SU-DHL-6 (cell line): Measurements from ENCODE around the gene PLK2.

Experiments used
- H2AFZ ChIP-seq: fragments of 200-600 bp; sonication (generic); 2 replicates; pipeline ENCODE4 v1.6.1; 2014; ENCODE audit warnings: low read depth, mild to moderate bottlenecking, moderate library complexity, mixed read lengths, antibody characterized with exemption, low read length; ENCODE audit not compliant: severe bottlenecking
- H3F3A ChIP-seq: fragments of 200-600 bp; shearing (Covaris generic); 2 replicates; pipeline ENCODE4 v1.6.0; 2016; ENCODE audit warnings: antibody characterized with exemption, mild to moderate bottlenecking; ENCODE audit not compliant: insufficient read depth
- H3K27ac ChIP-seq: fragments of 200-600 bp; sonication (generic); 2 replicates; pipeline ENCODE4 v1.5.1; 2016; ENCODE audit warnings: low read depth, mild to moderate bottlenecking, low read length, moderate library complexity, mixed read lengths
- H3K27me3 ChIP-seq: fragments of 200-600 bp; sonication (generic), shearing (Covaris generic); 2 replicates; pipeline ENCODE4 v1.6.0; 2014; ENCODE audit warnings: mild to moderate bottlenecking, low read length
- H3K36me3 ChIP-seq: fragments of 200-600 bp; sonication (generic); 2 replicates; pipeline ENCODE4 v1.6.1; 2014; ENCODE audit warnings: mild to moderate bottlenecking, low read length, mixed read lengths
- H3K4me2 ChIP-seq: fragments of 300-600, 200-600 bp; shearing (Covaris generic), sonication (generic); 2 replicates; pipeline ENCODE4 v1.6.0; 2014; ENCODE audit warnings: low read length, low read depth, mild to moderate bottlenecking; ENCODE audit not compliant: poor library complexity, severe bottlenecking
- H3K4me3 ChIP-seq: fragments of 200-600 bp; sonication (generic); 2 replicates; pipeline ENCODE4 v1.5.1; 2014; ENCODE audit warnings: antibody characterized with exemption, low read length, mild to moderate bottlenecking, mixed read lengths; ENCODE audit not compliant: insufficient read depth, poor library complexity, severe bottlenecking
- H3K79me2 ChIP-seq: fragments of 200-600 bp; sonication (generic); 2 replicates; pipeline ENCODE4 v1.6.1; 2014; ENCODE audit warnings: mild to moderate bottlenecking, low read length, moderate library complexity; ENCODE audit not compliant: insufficient read depth
- H3K9ac ChIP-seq: fragments of 200-600 bp; sonication (generic); 2 replicates; pipeline ENCODE4 v1.7.0; 2014; ENCODE audit warnings: mild to moderate bottlenecking, low read length
- H3K9me2 ChIP-seq: fragments of 200-600 bp; sonication (generic); replicated peaks from 2 replicates; pipeline ENCODE4 v1.6.1; 2014; ENCODE audit warnings: low read length; ENCODE audit not compliant: insufficient read depth
- H3K9me3 ChIP-seq: fragments of 200-600 bp; sonication (generic); 2 replicates; pipeline ENCODE4 v1.6.1; 2014; ENCODE audit warnings: low read length, mixed read lengths; ENCODE audit not compliant: insufficient read depth
- H4K20me1 ChIP-seq: fragments of 200-600 bp; sonication (generic); 2 replicates; pipeline ENCODE4 v1.6.1; 2014; ENCODE audit warnings: low read depth, mild to moderate bottlenecking, antibody characterized with exemption, low read length, moderate library complexity, mixed read lengths
- EZH2phosphoT487 ChIP-seq: fragments of 200-600 bp; sonication (generic), shearing (Covaris generic); conservative IDR thresholded peaks from 2 replicates; pipeline ENCODE4 v1.6.1; 2018; ENCODE audit warnings: mild to moderate bottlenecking, antibody characterized with exemption, low read length, moderate library complexity, mixed read lengths
- TF ChIP-seq, protein P1 (sequence below): fragments of 200-600 bp; sonication (generic); IDR thresholded peaks from one replicate; pipeline ENCODE4 v1.5.1; 2017; ENCODE audit warnings: antibody characterized with exemption, mild to moderate bottlenecking, low read length, moderate library complexity; ENCODE audit not compliant: insufficient read depth, poor library complexity, severe bottlenecking

PLK2 gene

DNA sequence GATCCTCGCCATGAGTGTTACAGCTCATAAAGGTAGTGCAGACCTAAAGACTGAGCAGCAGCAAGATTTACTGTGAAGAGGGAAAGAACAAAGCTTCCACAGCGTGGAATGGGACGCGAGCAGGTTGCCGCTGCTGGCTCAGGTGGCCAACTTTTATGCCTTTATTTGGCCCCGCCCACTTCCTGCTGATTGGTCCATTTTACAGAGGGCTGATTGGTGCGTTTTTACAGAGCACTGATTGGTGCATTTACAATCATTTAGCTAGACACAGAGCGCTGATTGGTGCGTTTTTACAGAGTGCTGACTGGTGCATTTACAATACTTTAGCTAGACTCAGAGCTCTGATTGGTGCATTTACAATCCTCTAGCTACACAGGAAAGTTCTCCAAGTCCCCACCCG lies 13.9 kb downstream of the PLK2 start:
- Histone ChIP-seq H3K4me2 (no peak overlapping the region), H4K20me1 (no peaks in the 10 kb centered on the region), H3K27ac (no peak overlapping the region), H3K79me2 (no peaks in the 10 kb centered on the region), H2AFZ (no peak overlapping the region), H3K36me3 (no peaks in the 10 kb centered on the region), H3K9me3 (no peaks in the 10 kb centered on the region), H3F3A (no peaks in the 10 kb centered on the region), H3K4me3 (no peak overlapping the region), H3K27me3 (no peaks in the 10 kb centered on the region), H3K9ac (no peak overlapping the region), H3K9me2 (no peaks in the 10 kb centered on the region)
- TF ChIP-seq, protein P1, sequence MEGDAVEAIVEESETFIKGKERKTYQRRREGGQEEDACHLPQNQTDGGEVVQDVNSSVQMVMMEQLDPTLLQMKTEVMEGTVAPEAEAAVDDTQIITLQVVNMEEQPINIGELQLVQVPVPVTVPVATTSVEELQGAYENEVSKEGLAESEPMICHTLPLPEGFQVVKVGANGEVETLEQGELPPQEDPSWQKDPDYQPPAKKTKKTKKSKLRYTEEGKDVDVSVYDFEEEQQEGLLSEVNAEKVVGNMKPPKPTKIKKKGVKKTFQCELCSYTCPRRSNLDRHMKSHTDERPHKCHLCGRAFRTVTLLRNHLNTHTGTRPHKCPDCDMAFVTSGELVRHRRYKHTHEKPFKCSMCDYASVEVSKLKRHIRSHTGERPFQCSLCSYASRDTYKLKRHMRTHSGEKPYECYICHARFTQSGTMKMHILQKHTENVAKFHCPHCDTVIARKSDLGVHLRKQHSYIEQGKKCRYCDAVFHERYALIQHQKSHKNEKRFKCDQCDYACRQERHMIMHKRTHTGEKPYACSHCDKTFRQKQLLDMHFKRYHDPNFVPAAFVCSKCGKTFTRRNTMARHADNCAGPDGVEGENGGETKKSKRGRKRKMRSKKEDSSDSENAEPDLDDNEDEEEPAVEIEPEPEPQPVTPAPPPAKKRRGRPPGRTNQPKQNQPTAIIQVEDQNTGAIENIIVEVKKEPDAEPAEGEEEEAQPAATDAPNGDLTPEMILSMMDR = no peak
- no peak for TF ChIP-seq EZH2phosphoT487

DNA sequence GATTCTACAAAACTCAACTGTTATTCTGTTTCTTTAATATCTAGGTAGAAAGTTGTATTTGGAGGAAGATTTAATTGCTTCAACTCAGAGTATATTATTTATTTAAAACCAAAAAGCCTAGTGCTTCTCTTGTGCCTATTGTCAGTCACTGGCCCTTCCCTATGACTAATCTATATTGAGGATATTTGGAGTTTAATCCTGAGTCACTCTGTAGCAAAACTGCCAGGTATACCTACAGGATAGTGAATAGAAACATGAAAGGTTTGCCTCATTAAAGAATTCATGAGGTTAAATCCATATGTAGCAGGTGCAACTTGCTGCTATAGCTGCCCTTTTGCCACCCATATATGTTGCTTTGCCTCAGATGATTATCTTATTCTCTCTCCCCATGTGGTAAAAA lies 15.1 kb downstream of the PLK2 start:
- Histone ChIP-seq H3K9ac (no peak overlapping the region), H3K4me3 (no peak overlapping the region), H3K9me2 (no peaks in the 10 kb centered on the region), H3K9me3 (no peaks in the 10 kb centered on the region), H3K27me3 (no peaks in the 10 kb centered on the region), H3K4me2 (no peak overlapping the region), H3F3A (no peaks in the 10 kb centered on the region), H3K79me2 (no peaks in the 10 kb centered on the region), H3K36me3 (no peaks in the 10 kb centered on the region), H4K20me1 (no peaks in the 10 kb centered on the region), H2AFZ (no peak overlapping the region), H3K27ac (no peak overlapping the region)
- TF ChIP-seq EZH2phosphoT487 = no peak
- TF ChIP-seq, protein P1 = no peak

DNA sequence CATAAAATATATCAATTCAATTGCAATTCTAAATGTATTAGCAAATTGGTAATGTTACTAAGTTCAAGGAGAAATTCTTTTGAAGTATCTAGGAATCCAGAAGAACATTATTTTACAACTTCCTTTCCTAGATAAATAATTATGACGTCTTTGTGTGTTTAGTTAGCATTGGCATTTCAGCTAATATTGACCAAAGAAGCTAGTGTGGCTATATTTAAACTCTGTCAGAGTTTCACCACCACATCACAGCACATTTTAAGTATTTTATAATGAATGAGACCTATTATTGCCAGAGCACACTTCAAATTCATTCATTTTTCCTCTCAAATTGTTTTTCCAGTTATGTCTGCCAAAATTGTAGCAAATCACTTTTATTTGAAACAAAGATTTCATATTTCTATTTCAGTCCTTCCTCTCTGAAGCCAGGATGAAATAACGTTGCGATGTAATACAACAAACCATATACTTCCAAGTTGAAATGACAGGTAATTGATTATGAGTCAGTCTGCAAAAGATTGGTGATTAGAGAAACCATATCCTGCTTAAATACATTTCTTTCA lies 18.9 kb downstream of the PLK2 start:
- no peaks in the 10 kb centered on the region for H3K79me2 ChIP-seq
- no peak overlapping the region for H3K9ac ChIP-seq
- H3K27me3 ChIP-seq = no peaks in the 10 kb centered on the region
- H3K4me2 ChIP-seq = no peak overlapping the region
- H2AFZ ChIP-seq = no peak overlapping the region
- no peaks in the 10 kb centered on the region for H3K36me3 ChIP-seq
- no peaks in the 10 kb centered on the region for H3K9me3 ChIP-seq
- no peak overlapping the region for H3K27ac ChIP-seq
- TF ChIP-seq, protein P1 = no peak
- TF ChIP-seq EZH2phosphoT487 = no peak
- H3K9me2 ChIP-seq = no peaks in the 10 kb centered on the region
- H3F3A ChIP-seq = no peaks in the 10 kb centered on the region
- H4K20me1 ChIP-seq = no peaks in the 10 kb centered on the region
- H3K4me3 ChIP-seq = no peak overlapping the region

DNA sequence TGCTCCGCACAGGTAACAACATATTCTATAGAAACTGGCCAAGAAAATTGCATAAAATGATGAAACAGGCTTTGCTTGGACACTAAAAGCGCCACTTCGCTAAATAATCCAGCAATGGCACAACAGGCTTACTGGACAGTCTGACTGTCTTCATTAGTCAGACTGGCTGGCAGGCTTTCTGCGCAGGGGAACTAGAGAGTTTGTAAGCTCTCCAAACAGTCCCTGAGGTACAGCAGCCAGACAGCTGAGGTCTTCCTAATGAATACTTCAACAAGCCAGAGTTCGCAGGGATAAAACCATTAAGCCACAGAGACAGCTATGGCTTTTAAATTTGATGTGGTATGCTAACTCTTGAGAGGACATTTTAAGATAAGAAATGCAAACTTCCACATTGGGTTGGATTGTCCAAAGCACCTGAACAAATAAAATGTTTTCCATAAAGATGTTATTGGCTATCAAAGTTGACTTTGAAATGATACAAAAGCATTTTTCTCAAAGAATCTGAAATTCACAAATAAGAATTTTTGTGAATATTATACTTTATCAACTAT lies 20.7 kb downstream of the PLK2 start:
- H2AFZ ChIP-seq = no peak overlapping the region
- no peak for TF ChIP-seq EZH2phosphoT487
- TF ChIP-seq, protein P1 = no peak
- H3K9ac ChIP-seq = no peak overlapping the region
- H3K27ac ChIP-seq = no peak overlapping the region
- H3F3A ChIP-seq = no peaks in the 10 kb centered on the region
- H3K36me3 ChIP-seq = no peaks in the 10 kb centered on the region
- H3K27me3 ChIP-seq = no peaks in the 10 kb centered on the region
- no peaks in the 10 kb centered on the region for H4K20me1 ChIP-seq
- no peaks in the 10 kb centered on the region for H3K9me3 ChIP-seq
- H3K4me2 ChIP-seq = no peak overlapping the region
- no peak overlapping the region for H3K4me3 ChIP-seq
- no peaks in the 10 kb centered on the region for H3K9me2 ChIP-seq
- H3K79me2 ChIP-seq = no peaks in the 10 kb centered on the region
